SK-N-SH treated with all-trans-retinoic acid at 6 μM for 48 hours (cell line): ENCODE results near the gene RALGAPA1.

Source experiments
- ATAC-seq: fragments of 200-7000 bp; cut with Tn5 transposase; 3 replicates; pipeline ENCODE4 v1.9.1; 2020; ENCODE audit warnings: mild to moderate bottlenecking, moderate library complexity
- ARNTL ChIP-seq: fragments of 450-650 bp; formaldehyde crosslinking; IDR thresholded peaks from 2 replicates; pipeline ENCODE4 v1.5.0; 2020; ENCODE audit warnings: low read depth, mild to moderate bottlenecking, moderate library complexity, borderline replicate concordance
- BACH2 ChIP-seq: fragments of 250-450 bp; sonication (Bioruptor Pico); IDR thresholded peaks from 2 replicates; pipeline ENCODE4 v1.9.0; 2021; ENCODE audit warnings: mild to moderate bottlenecking, borderline replicate concordance
- CSDC2 ChIP-seq: fragments of 250-450 bp; sonication (Bioruptor Pico); IDR thresholded peaks from 2 replicates; pipeline ENCODE4 v1.5.0; 2020; ENCODE audit warnings: mild to moderate bottlenecking, moderate library complexity
- ESRRG ChIP-seq: fragments of 250-450 bp; sonication (Bioruptor Pico); IDR thresholded peaks from 2 replicates; pipeline ENCODE4 v1.6.1; 2021; ENCODE audit warnings: mild to moderate bottlenecking
- GLIS3 ChIP-seq: fragments of 250-450 bp; sonication (Bioruptor Pico); IDR thresholded peaks from 2 replicates; pipeline ENCODE4 v1.5.0; 2020; ENCODE audit warnings: mild to moderate bottlenecking, moderate library complexity
- ISL1 ChIP-seq: fragments of 250-450 bp; sonication (Bioruptor Pico); IDR thresholded peaks from 2 replicates; pipeline ENCODE4 v2.1.2; 2022; ENCODE audit warnings: mild to moderate bottlenecking, moderate library complexity
- OSR1 ChIP-seq: fragments of 250-450 bp; sonication (Bioruptor Pico); IDR thresholded peaks from 2 replicates; pipeline ENCODE4 v1.8.0; 2022; ENCODE audit warnings: moderate library complexity, mild to moderate bottlenecking, inconsistent platforms
- PPARA ChIP-seq: fragments of 250-450 bp; sonication (Bioruptor Pico); IDR thresholded peaks from 2 replicates; pipeline ENCODE4 v1.5.0; 2020; ENCODE audit warnings: mild to moderate bottlenecking, borderline replicate concordance
- RARB ChIP-seq: fragments of 250-450 bp; sonication (Bioruptor Pico); IDR thresholded peaks from 2 replicates; pipeline ENCODE4 v1.8.0; 2021; ENCODE audit warnings: mild to moderate bottlenecking, moderate library complexity
- SNAI2 ChIP-seq: fragments of 250-450 bp; sonication (Bioruptor Pico); IDR thresholded peaks from 2 replicates; pipeline ENCODE4 v1.5.0; 2020; ENCODE audit warnings: mild to moderate bottlenecking, moderate library complexity
- TCF4 ChIP-seq: fragments of 250-450 bp; sonication (Bioruptor Pico); IDR thresholded peaks from 2 replicates; pipeline ENCODE4 v1.8.0; 2021; ENCODE audit warnings: mild to moderate bottlenecking, moderate library complexity, borderline replicate concordance
- TOX ChIP-seq: fragments of 250-450 bp; sonication (Bioruptor Pico); IDR thresholded peaks from 2 replicates; pipeline ENCODE4 v1.8.0; 2021; ENCODE audit warnings: mild to moderate bottlenecking, moderate library complexity, borderline replicate concordance
- ZFP3 ChIP-seq: fragments of 250-450 bp; sonication (Bioruptor Pico); IDR thresholded peaks from 2 replicates; pipeline ENCODE4 v1.5.0; 2020; ENCODE audit warnings: mild to moderate bottlenecking, moderate library complexity
- ZFP30 ChIP-seq: fragments of 450-650 bp; formaldehyde crosslinking; IDR thresholded peaks from 2 replicates; pipeline ENCODE4 v1.5.0; 2022; ENCODE audit warnings: mild to moderate bottlenecking, moderate library complexity
- ZNF565 ChIP-seq: fragments of 450-650 bp; formaldehyde crosslinking; conservative IDR thresholded peaks from 2 replicates; pipeline ENCODE4 v1.5.0; 2020; ENCODE audit warnings: low read depth, mild to moderate bottlenecking, moderate library complexity
- ZNF8 ChIP-seq: fragments of 450-650 bp; formaldehyde crosslinking; IDR thresholded peaks from 2 replicates; pipeline ENCODE4 v1.5.0; 2020; ENCODE audit warnings: mild to moderate bottlenecking, moderate library complexity
- TF ChIP-seq, protein P1 (sequence below): fragments of 250-450 bp; sonication (Bioruptor Pico); IDR thresholded peaks from 2 replicates; pipeline ENCODE4 v1.8.0; 2021; ENCODE audit warnings: low read depth, mild to moderate bottlenecking, moderate library complexity, borderline replicate concordance
- TF ChIP-seq, protein P2 (sequence below): fragments of 250-450 bp; sonication (Bioruptor Pico); IDR thresholded peaks from 2 replicates; pipeline ENCODE4 v1.5.1; 2020; ENCODE audit warnings: low read depth, mild to moderate bottlenecking, moderate library complexity
- TF ChIP-seq, protein P3 (sequence below): fragments of 250-450 bp; sonication (Bioruptor Pico); IDR thresholded peaks from 2 replicates; pipeline ENCODE4 v1.5.0; 2020; ENCODE audit warnings: mild to moderate bottlenecking, moderate library complexity
- TF ChIP-seq, protein P4 (sequence below): fragments of 250-450 bp; sonication (Bioruptor Pico); IDR thresholded peaks from 2 replicates; pipeline ENCODE4 v1.8.0; 2020; ENCODE audit warnings: mild to moderate bottlenecking, moderate library complexity, borderline replicate concordance
- TF ChIP-seq, protein P5 (sequence below): fragments of 250-450 bp; sonication (Bioruptor Pico); IDR thresholded peaks from 2 replicates; pipeline ENCODE4 v1.5.1; 2021; ENCODE audit warnings: mild to moderate bottlenecking, moderate library complexity

Gene RALGAPA1

DNA sequence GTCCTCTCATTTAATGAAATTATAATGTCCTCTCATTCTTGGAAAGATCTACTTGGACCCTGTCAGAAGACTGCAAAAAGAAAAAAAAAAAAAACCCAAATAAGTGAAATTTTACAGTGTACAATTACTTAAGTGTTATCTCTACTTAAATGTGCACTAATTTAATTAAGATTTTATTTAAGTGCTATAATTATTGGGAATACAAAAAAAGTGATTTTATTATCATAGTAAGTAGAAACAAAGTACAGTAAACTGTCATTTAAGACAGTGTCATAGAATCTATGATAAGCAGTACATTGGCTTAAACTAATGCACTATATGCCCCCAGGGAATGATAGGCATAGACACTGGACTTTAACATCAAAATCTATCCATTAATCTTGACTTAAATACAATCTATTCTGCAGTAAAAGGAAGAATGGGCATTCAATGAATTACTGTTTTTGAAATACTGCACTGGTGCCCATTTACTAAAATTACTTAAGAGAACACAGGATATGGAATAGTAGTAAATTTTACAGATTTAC is 251.8 kb downstream of the RALGAPA1 start:
- TF ChIP-seq GLIS3 (no peak), ARNTL (CRISPR knock-in tag) (no peak), RARB (no peak), BACH2 (CRISPR knock-in tag) (no peak), ISL1 (CRISPR knock-in tag) (peak; percentile 81), ZNF565 (CRISPR knock-in tag) (0 out of 2 replicates have a peak, but pooled peaks have one; percentile 53), TOX (CRISPR knock-in tag) (no peak), ZNF8 (CRISPR knock-in tag) (no peak), CSDC2 (CRISPR knock-in tag) (no peak), ZFP30 (CRISPR knock-in tag) (no peak), ZFP3 (CRISPR knock-in tag) (no peak), ESRRG (0 out of 2 replicates have a peak, but pooled peaks have one; percentile 55), OSR1 (CRISPR knock-in tag) (no peak), TCF4 (peak; percentile 95)
- TF ChIP-seq, protein P1, sequence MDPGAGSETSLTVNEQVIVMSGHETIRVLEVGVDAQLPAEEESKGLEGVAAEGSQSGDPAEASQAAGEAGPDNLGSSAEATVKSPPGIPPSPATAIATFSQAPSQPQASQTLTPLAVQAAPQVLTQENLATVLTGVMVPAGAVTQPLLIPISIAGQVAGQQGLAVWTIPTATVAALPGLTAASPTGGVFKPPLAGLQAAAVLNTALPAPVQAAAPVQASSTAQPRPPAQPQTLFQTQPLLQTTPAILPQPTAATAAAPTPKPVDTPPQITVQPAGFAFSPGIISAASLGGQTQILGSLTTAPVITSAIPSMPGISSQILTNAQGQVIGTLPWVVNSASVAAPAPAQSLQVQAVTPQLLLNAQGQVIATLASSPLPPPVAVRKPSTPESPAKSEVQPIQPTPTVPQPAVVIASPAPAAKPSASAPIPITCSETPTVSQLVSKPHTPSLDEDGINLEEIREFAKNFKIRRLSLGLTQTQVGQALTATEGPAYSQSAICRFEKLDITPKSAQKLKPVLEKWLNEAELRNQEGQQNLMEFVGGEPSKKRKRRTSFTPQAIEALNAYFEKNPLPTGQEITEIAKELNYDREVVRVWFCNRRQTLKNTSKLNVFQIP, result no peak
- TF ChIP-seq, protein P2, sequence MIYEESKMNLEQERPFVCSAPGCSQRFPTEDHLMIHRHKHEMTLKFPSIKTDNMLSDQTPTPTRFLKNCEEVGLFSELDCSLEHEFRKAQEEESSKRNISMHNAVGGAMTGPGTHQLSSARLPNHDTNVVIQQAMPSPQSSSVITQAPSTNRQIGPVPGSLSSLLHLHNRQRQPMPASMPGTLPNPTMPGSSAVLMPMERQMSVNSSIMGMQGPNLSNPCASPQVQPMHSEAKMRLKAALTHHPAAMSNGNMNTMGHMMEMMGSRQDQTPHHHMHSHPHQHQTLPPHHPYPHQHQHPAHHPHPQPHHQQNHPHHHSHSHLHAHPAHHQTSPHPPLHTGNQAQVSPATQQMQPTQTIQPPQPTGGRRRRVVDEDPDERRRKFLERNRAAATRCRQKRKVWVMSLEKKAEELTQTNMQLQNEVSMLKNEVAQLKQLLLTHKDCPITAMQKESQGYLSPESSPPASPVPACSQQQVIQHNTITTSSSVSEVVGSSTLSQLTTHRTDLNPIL (CRISPR knock-in tag), result peak; percentile 28; the same call in 1 of the 2 replicates
- TF ChIP-seq, protein P3, sequence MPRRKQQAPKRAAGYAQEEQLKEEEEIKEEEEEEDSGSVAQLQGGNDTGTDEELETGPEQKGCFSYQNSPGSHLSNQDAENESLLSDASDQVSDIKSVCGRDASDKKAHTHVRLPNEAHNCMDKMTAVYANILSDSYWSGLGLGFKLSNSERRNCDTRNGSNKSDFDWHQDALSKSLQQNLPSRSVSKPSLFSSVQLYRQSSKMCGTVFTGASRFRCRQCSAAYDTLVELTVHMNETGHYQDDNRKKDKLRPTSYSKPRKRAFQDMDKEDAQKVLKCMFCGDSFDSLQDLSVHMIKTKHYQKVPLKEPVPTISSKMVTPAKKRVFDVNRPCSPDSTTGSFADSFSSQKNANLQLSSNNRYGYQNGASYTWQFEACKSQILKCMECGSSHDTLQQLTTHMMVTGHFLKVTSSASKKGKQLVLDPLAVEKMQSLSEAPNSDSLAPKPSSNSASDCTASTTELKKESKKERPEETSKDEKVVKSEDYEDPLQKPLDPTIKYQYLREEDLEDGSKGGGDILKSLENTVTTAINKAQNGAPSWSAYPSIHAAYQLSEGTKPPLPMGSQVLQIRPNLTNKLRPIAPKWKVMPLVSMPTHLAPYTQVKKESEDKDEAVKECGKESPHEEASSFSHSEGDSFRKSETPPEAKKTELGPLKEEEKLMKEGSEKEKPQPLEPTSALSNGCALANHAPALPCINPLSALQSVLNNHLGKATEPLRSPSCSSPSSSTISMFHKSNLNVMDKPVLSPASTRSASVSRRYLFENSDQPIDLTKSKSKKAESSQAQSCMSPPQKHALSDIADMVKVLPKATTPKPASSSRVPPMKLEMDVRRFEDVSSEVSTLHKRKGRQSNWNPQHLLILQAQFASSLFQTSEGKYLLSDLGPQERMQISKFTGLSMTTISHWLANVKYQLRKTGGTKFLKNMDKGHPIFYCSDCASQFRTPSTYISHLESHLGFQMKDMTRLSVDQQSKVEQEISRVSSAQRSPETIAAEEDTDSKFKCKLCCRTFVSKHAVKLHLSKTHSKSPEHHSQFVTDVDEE (CRISPR knock-in tag), result peak; percentile 88; the same call in 1 of the 2 replicates
- TF ChIP-seq, protein P4, sequence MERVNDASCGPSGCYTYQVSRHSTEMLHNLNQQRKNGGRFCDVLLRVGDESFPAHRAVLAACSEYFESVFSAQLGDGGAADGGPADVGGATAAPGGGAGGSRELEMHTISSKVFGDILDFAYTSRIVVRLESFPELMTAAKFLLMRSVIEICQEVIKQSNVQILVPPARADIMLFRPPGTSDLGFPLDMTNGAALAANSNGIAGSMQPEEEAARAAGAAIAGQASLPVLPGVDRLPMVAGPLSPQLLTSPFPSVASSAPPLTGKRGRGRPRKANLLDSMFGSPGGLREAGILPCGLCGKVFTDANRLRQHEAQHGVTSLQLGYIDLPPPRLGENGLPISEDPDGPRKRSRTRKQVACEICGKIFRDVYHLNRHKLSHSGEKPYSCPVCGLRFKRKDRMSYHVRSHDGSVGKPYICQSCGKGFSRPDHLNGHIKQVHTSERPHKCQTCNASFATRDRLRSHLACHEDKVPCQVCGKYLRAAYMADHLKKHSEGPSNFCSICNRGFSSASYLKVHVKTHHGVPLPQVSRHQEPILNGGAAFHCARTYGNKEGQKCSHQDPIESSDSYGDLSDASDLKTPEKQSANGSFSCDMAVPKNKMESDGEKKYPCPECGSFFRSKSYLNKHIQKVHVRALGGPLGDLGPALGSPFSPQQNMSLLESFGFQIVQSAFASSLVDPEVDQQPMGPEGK (CRISPR knock-in tag), result no peak
- TF ChIP-seq, protein P5, sequence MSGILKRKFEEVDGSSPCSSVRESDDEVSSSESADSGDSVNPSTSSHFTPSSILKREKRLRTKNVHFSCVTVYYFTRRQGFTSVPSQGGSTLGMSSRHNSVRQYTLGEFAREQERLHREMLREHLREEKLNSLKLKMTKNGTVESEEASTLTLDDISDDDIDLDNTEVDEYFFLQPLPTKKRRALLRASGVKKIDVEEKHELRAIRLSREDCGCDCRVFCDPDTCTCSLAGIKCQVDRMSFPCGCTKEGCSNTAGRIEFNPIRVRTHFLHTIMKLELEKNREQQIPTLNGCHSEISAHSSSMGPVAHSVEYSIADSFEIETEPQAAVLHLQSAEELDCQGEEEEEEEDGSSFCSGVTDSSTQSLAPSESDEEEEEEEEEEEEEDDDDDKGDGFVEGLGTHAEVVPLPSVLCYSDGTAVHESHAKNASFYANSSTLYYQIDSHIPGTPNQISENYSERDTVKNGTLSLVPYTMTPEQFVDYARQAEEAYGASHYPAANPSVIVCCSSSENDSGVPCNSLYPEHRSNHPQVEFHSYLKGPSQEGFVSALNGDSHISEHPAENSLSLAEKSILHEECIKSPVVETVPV, result peak; percentile 89; the same call in 1 of the 2 replicates
- no peak; the same call in 2 of the 3 replicates for ATAC-seq

DNA sequence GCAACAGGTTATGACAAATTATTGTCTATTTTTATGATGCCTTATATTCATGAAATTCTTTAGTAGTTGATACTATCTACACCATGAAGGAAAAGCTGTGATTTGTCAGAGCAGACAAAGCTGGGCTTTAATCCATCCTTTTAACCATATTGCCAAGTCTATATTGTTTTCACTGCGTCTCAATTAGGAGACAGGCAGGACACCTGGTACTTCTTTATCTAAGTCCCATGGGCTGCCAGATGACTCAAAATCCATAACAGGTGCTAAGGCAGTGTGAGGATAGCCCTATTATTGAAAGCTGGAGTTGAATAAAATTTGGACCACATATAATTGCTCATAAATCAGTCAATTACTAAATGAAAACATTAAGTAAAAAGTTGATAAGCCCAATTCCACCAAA is 252.5 kb downstream of the RALGAPA1 start:
- no peak; the same call in 2 of the 3 replicates for ATAC-seq
- peak; percentile 91 for TF ChIP-seq ISL1 (CRISPR knock-in tag)
- TF ChIP-seq, protein P3 (CRISPR knock-in tag), result peak; percentile 93
- TF ChIP-seq PPARA (CRISPR knock-in tag), result peak; percentile 29; the same call in 1 of the 2 replicates
- TF ChIP-seq, protein P4 (CRISPR knock-in tag), result no peak
- TF ChIP-seq BACH2 (CRISPR knock-in tag), result no peak
- peak; percentile 92; the same call in 1 of the 2 replicates for TF ChIP-seq GLIS3
- TF ChIP-seq, protein P2 (CRISPR knock-in tag), result no peak
- peak; percentile 99 for TF ChIP-seq TCF4
- TF ChIP-seq OSR1 (CRISPR knock-in tag), result no peak
- no peak for TF ChIP-seq TOX (CRISPR knock-in tag)
- TF ChIP-seq ESRRG, result no peak
- peak; percentile 95 for TF ChIP-seq SNAI2 (CRISPR knock-in tag)
- no peak for TF ChIP-seq ZNF8 (CRISPR knock-in tag)
- no peak for TF ChIP-seq ZFP30 (CRISPR knock-in tag)
